Upper lobe of right lung (tissue), 1 donor: ENCODE results near the gene KLRK1. TPM values are rescaled to one million over a fixed set of nuclear protein-coding genes. Genes with fewer than 3 reads are reported as not detected.
"Not testable (repeated sequence)": the region's sequence is repeated elsewhere in the genome, so short reads cannot be mapped to it uniquely, and the experiment has no call there.

Source experiments
- ATAC-seq: fragments of 200-7000 bp; cut with Tn5 transposase; one replicate; pipeline ENCODE4 v1.9.1; 2020; ENCODE audit warnings: mild to moderate bottlenecking, moderate library complexity
- DNase-seq: peaks from one replicate; pipeline ENCODE4 v3.0.0-alpha.2; 2020
- H3K27ac ChIP-seq: fragments of 200-600 bp; one replicate; pipeline ENCODE4 v1.8.0; 2022
- H3K27me3 ChIP-seq: fragments of 200-600 bp; one replicate; pipeline ENCODE4 v1.8.0; 2022; ENCODE audit warnings: mild to moderate bottlenecking
- H3K36me3 ChIP-seq: fragments of 200-600 bp; one replicate; pipeline ENCODE4 v1.8.0; 2022
- H3K4me1 ChIP-seq: fragments of 200-600 bp; one replicate; pipeline ENCODE4 v1.8.0; 2022
- H3K4me3 ChIP-seq: fragments of 200-600 bp; one replicate; pipeline ENCODE4 v1.8.0; 2022; ENCODE audit warnings: mild to moderate bottlenecking
- H3K9me3 ChIP-seq: fragments of 200-600 bp; one replicate; pipeline ENCODE4 v1.8.0; 2022
- intact Hi-C: fragments of 100-400 bp; cut with DNase I; formaldehyde crosslinking; loops from one replicate; pipeline ENCODE4 v1.11.0; 2022
- total RNA-seq: library from RNA; stranded (reverse); fragmentation: NEBNext Ultra II Directional; extraction: Animal tissue kit (Norgen Biotek cat#: 25700); gene quantifications from one replicate; pipeline ENCODE4 v1.2.1, GENCODE V29; 2021
- TF ChIP-seq, protein P1 (sequence below): fragments of 200-600 bp; IDR thresholded peaks from one replicate; pipeline ENCODE4 v1.8.0; 2022; ENCODE audit warnings: antibody characterized with exemption
- donor health status: DM: no; HTN: yes; CAD: no; lungs with severe emphysema.

Gene KLRK1
- total RNA-seq, 1 donor from 2014 or later: 8.1 TPM

DNA sequence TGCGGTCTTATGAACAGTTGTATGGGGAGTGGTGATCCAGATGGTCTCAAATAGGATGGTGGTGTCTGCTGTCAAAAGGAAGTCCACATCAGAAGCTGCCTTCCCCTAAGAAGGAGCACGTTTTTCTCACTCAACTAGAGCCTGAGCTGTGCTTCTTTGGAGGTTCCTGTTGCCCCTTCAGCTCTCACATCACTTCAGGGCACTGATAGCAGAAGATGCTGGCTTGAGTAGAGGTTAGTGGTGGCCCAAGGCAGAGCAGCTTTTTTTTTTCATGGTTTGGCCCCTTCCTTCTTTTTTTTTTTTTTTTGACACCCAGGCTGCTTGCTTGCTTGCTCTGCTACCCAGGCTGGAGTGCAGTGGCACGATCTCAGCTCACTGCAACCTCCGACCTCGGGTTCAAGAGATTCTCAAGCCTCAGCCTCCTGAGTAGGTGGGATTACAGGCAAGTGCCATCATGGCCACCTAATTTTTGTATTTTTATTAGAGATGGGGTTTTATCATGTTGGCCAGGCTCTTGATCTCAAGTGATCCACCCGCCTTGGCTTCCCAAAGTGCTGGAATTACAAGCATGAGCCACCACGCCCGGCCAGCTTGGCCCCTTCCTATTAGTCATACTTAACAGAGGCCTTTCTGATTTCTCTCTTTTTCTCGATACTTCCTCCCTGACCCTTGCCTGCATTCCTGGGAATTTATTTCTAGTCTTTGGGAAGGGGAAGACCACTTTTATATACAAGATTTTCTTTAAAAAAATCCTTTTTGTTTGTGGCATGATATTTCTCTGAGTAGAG, 50.6 kb downstream of the KLRK1 start:
- H3K36me3 ChIP-seq: no peaks in the 10 kb centered on the region
- H3K27ac ChIP-seq: no peak overlapping the region
- no peak overlapping the region for H3K4me3 ChIP-seq
- peak; percentile 23 for ATAC-seq
- no peak for DNase-seq
- no peaks in the 10 kb centered on the region for H3K4me1 ChIP-seq
- no peaks in the 10 kb centered on the region for H3K9me3 ChIP-seq
- intact Hi-C loops: no loop called here
- no peaks in the 10 kb centered on the region for H3K27me3 ChIP-seq
- TF ChIP-seq, protein P1, sequence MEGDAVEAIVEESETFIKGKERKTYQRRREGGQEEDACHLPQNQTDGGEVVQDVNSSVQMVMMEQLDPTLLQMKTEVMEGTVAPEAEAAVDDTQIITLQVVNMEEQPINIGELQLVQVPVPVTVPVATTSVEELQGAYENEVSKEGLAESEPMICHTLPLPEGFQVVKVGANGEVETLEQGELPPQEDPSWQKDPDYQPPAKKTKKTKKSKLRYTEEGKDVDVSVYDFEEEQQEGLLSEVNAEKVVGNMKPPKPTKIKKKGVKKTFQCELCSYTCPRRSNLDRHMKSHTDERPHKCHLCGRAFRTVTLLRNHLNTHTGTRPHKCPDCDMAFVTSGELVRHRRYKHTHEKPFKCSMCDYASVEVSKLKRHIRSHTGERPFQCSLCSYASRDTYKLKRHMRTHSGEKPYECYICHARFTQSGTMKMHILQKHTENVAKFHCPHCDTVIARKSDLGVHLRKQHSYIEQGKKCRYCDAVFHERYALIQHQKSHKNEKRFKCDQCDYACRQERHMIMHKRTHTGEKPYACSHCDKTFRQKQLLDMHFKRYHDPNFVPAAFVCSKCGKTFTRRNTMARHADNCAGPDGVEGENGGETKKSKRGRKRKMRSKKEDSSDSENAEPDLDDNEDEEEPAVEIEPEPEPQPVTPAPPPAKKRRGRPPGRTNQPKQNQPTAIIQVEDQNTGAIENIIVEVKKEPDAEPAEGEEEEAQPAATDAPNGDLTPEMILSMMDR: no peak

DNA sequence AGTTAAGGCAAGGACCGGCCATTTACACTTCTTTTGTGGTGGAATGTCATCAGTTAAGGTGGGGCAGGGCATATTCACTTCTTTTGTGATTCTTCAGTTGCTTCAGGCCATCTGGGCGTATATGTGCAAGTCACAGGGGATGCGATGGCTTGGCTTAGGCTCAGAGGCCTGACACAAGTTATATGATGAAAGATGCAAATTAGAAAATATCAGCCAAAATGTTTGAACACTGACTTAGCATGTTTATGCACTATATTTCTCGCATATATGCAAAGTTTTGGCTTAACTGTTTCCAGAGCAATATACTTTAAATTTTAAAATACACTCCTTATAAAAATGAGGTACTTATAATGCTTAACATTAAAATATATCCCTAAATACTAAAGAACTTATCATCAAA, 51.4 kb downstream of the KLRK1 start:
- H3K9me3 ChIP-seq, H3K4me3 ChIP-seq, H3K27ac ChIP-seq, H3K4me1 ChIP-seq, intact Hi-C loops, H3K27me3 ChIP-seq, DNase-seq, ATAC-seq, H3K36me3 ChIP-seq: not testable (repeated sequence)

DNA sequence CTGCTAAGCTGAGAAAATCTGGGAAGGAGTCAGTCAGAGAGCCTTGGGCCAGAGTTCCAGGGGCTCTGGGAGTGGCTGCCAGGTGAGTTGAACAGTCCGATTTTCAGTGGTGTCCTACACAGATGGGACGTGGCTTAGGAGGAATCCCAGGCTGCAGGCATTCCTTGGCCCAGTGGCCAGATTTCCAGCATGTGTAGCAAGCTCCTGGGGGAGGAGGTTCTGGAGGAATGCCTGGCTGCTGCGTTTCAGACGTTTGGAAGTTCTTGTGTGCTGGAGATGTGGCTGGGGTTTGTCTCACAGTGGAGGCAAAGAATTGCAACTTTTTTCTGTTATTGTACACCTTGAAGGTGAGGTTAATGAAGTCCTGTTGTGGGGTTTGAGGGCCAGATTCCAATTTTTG, 53.6 kb downstream of the KLRK1 start:
- H3K4me3 ChIP-seq, ATAC-seq, H3K27ac ChIP-seq, H3K36me3 ChIP-seq, DNase-seq, H3K27me3 ChIP-seq, H3K9me3 ChIP-seq, intact Hi-C loops, H3K4me1 ChIP-seq: not testable (repeated sequence)

DNA sequence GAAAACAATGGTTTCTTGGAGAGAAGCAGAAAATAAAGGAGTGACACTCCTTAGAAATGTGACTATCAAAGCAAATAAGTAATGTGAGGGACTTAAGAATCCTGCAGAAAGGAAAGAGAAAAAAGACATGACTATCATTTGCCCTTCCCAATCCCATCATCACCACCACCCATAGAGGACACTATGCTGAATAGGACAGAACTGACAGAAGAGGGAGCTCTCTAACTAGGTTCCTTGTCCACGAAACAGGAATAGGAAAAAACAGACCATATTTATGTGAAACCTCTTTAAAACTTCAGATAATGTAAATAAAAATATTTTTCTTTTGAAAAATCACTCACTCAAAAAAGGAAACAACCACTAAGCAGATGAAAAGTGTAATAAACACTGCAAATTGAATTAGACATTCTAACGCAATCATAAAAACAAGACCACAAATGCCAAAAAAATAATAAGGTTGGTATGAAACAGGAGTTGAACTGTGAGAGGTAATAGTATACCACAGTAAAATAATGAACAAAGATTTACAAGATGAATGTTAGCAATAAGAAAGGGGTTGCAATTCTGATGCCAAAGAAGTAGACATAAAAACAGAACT, 58.1 kb downstream of the KLRK1 start:
- H3K27ac ChIP-seq: no peak overlapping the region
- no peak for DNase-seq
- H3K36me3 ChIP-seq: no peaks in the 10 kb centered on the region
- no peaks in the 10 kb centered on the region for H3K27me3 ChIP-seq
- intact Hi-C loops: no loop called here
- peaks cover 3% of the 10 kb centered on the region for H3K4me1 ChIP-seq
- H3K9me3 ChIP-seq: no peaks in the 10 kb centered on the region
- TF ChIP-seq, protein P1: peak; percentile 69
- no peak overlapping the region for H3K4me3 ChIP-seq
- peak; percentile 84 for ATAC-seq

DNA sequence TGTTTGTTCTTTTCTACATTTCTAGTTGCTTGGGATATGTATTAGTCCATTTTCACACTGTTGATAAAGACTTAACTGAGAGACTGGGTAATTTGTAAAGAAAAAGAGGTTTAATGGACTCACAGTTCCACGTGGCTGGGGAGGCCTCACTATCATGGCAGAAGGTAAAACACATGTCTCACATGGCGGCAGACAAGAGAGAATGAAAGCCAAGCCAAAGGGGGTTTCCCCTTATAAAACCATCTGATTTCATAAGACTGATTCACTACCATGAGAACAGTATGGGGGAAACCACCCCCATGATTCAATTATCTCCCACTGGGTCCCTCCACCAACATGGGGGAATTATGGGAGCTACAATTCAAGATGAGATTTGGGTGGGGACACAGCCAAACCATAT, 61.1 kb downstream of the KLRK1 start:
- ATAC-seq, intact Hi-C loops, H3K36me3 ChIP-seq, H3K9me3 ChIP-seq, H3K27me3 ChIP-seq, H3K4me3 ChIP-seq, H3K27ac ChIP-seq, DNase-seq, H3K4me1 ChIP-seq: not testable (repeated sequence)

Other genes with a start within 250 kb of the KLRK1 start
- gene OLR1, start 217.9 kb downstream of the KLRK1 start, total RNA-seq: 96.1 TPM
- 2.3 TPM for gene TMEM52B, start 211.0 kb downstream of the KLRK1 start, total RNA-seq
- 114 TPM for gene GABARAPL1, start 177.2 kb downstream of the KLRK1 start, total RNA-seq
- gene KLRD1, start 82.2 kb downstream of the KLRK1 start, total RNA-seq: 13.3 TPM
- gene KLRC4, start 19.7 kb upstream of the KLRK1 start, total RNA-seq: 1.9 TPM
- not detected for gene KLRC3, start 30.6 kb upstream of the KLRK1 start, total RNA-seq
- 2.8 TPM for gene KLRC2, start 46.0 kb upstream of the KLRK1 start, total RNA-seq
- 2.5 TPM for gene KLRC1, start 63.3 kb upstream of the KLRK1 start, total RNA-seq
- 0.52 TPM for gene EIF2S3B, start 115.8 kb upstream of the KLRK1 start, total RNA-seq
- 21.3 TPM for gene MAGOHB, start 223.6 kb upstream of the KLRK1 start, total RNA-seq